BE2C (cell line): Measurements from ENCODE around the gene ADAMTSL2.

Experiments
- DNase-seq: peaks from one replicate; pipeline ENCODE4 v3.0.0-alpha.2; 2020
- H3K27me3 ChIP-seq: fragments of 250-450 bp; sonication (Bioruptor Pico); 2 replicates; pipeline ENCODE4 v1.5.1; 2020; ENCODE audit warnings: mild to moderate bottlenecking
- H3K36me3 ChIP-seq: fragments of 250-450 bp; sonication (Bioruptor Pico); 2 replicates; pipeline ENCODE4 v1.5.1; 2020; ENCODE audit warnings: mild to moderate bottlenecking
- H3K4me1 ChIP-seq: fragments of 250-450 bp; sonication (Bioruptor Pico); 2 replicates; pipeline ENCODE4 v1.5.1; 2020
- H3K4me3 ChIP-seq: 2 replicates; pipeline ENCODE4 v1.5.1; 2011; ENCODE audit warnings: low read depth, low read length
- H3K9me3 ChIP-seq: fragments of 250-450 bp; sonication (Bioruptor Pico); 2 replicates; pipeline ENCODE4 v1.5.1; 2020
- TF ChIP-seq, protein P1 (sequence below): IDR thresholded peaks from 2 replicates; pipeline ENCODE4 v1.5.1; 2012; ENCODE audit warnings: mild to moderate bottlenecking, low read depth, low read length

ADAMTSL2 gene

DNA sequence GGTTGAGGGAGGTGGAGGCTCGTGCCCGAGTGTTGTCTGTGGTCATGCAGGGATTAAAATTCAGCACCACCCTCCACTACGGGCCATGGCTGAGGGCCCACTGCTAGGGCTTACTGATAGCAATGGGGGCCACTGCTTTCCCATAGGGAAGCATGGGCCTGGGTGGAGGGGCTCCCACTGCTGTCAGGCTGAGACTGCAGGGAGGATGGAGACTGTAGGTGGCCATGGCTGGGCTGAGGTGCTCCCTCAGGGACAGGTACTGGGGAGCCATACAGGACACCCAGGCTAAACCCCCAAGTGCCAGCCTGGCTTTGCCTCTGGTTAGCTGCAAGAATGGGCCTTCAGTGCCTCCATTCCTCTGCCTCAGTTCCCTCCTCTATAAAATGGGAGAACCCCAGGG lies 48.6 kb downstream of the ADAMTSL2 start:
- TF ChIP-seq, protein P1, sequence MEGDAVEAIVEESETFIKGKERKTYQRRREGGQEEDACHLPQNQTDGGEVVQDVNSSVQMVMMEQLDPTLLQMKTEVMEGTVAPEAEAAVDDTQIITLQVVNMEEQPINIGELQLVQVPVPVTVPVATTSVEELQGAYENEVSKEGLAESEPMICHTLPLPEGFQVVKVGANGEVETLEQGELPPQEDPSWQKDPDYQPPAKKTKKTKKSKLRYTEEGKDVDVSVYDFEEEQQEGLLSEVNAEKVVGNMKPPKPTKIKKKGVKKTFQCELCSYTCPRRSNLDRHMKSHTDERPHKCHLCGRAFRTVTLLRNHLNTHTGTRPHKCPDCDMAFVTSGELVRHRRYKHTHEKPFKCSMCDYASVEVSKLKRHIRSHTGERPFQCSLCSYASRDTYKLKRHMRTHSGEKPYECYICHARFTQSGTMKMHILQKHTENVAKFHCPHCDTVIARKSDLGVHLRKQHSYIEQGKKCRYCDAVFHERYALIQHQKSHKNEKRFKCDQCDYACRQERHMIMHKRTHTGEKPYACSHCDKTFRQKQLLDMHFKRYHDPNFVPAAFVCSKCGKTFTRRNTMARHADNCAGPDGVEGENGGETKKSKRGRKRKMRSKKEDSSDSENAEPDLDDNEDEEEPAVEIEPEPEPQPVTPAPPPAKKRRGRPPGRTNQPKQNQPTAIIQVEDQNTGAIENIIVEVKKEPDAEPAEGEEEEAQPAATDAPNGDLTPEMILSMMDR: no peak
- Histone ChIP-seq H3K4me3 (no peak overlapping the region), H3K4me1 (peaks cover 76% of the 10 kb centered on the region), H3K9me3 (no peaks in the 10 kb centered on the region), H3K36me3 (peaks cover 14% of the 10 kb centered on the region), H3K27me3 (no peaks in the 10 kb centered on the region)
- no peak for DNase-seq

GRCh38 chr9:133583586-133583985 lies 49.1 kb downstream of the ADAMTSL2 start:
- peak; percentile 82 for DNase-seq
- TF ChIP-seq, protein P1: peak; percentile 14; the same call in 1 of the 2 replicates
- Histone ChIP-seq H3K4me3 (no peak overlapping the region; the same call in 1 of the 2 replicates), H3K4me1 (peaks cover 76% of the 10 kb centered on the region), H3K36me3 (peaks cover 9% of the 10 kb centered on the region), H3K9me3 (no peaks in the 10 kb centered on the region), H3K27me3 (no peaks in the 10 kb centered on the region)

DNA sequence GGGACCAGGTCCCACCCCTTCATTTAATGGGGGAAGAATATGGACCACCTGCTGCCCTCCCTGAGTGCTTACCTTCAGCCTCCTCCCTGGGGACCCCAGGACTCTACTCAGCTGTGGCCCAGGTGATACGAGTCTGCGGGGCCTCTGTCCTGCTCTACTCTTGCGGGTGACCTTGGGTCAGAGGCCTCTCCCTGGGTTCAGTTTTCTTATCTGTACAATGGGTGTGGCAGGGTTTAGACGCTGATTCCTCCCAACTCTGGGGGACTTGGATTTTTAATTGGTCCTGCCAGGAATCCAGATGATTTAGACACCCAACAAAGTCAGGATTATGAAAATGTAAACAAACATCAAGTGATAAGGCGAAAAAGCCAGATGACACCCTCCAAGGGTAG lies 49.7 kb downstream of the ADAMTSL2 start:
- no peak overlapping the region; the same call in 1 of the 2 replicates for H3K4me3 ChIP-seq
- TF ChIP-seq, protein P1: no peak
- H3K36me3 ChIP-seq: peaks cover 4% of the 10 kb centered on the region; the same call in 1 of the 2 replicates
- H3K9me3 ChIP-seq: no peaks in the 10 kb centered on the region
- peaks cover 76% of the 10 kb centered on the region for H3K4me1 ChIP-seq
- no peaks in the 10 kb centered on the region for H3K27me3 ChIP-seq
- no peak for DNase-seq

DNA sequence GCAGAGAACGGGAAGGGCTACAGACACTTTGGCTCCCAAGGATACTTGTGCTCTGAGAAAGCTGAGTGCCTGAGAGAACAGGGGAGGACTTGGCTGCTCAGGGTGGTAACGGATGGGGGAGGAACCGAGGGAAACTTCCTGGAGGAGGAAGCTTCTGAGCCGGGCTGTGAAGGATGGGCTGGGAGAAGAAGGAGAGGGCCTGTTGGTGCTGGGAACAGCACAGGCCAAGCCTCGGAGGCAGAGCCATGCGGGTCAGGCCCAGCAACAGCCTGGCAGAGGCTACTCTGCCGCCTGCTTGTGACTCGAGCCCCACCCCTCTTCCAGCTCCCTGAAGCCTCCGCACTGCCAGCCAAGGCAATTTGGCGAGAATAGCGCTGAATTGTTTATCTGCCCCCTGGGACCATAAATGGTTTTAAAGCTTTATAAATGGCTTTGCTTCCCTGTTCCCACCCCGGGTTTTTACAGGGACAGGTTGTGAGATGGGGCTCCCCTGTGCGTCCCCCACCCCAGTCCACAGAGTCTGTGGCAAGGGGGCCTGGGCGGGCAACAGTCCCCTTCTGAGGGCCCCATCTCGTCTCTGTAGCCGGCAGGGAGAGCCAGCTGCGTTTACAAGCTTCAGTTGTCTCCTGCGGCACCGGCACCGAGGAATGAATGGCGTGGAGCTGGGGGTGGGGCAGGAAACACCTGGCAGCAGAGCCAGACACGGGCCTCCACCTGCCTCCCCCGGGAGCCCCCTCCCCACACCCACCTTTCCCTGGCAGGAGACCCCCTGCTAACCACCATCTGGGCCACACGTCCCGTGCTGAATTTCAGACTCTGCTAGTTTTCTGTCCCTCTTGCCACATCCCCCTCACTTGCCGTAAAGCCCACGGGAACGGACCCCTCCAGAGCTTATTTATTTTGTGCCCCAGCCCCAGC lies 50.3 kb downstream of the ADAMTSL2 start:
- TF ChIP-seq, protein P1: no peak
- DNase-seq: peak; percentile 83
- H3K36me3 ChIP-seq: no peaks in the 10 kb centered on the region
- no peaks in the 10 kb centered on the region for H3K27me3 ChIP-seq
- H3K4me3 ChIP-seq: peak overlapping the region; percentile 48
- H3K4me1 ChIP-seq: peaks cover 73% of the 10 kb centered on the region
- H3K9me3 ChIP-seq: no peaks in the 10 kb centered on the region

DNA sequence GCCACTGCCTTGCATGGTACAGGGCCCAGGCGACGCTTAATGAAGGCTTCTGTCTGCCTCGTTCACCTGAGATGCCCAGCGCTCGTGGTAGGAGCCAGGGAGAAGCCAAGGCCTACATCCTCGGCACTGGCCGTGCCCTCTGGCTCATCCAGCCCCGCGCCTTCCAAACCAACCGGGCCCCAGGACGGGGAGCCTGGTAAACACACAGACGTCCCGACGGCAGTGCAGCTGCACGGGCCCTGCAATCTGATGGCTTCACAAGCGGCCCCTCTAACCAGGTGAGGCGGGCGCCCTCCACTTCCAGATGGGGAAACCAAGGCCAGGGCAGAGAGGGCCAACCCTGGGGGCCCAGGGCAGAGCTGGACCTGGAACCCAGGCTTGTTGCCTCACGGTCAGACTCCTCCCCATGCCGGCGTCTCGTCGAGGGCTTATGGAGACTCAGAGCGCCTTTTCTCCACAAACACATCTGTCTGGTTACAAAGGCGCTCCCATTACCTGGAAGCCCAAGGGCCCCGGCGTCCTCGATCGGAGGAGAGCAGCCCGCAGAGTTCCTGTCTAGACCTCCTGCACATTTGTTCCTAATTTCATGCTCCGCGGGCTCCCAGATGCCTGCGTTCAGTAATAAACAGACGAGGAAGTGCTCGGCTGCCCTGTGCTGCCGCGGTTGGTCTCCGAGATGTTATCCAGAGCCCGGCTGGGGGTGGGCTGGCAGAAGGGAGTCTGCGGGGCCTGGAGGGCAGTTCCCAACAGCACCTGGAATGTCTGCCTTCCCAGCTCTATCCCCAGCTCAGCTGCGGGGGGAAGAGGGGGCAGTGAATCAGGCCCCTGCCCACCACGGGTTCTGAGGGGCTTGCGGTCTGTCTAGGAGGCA lies 51.2 kb downstream of the ADAMTSL2 start:
- no peaks in the 10 kb centered on the region for H3K27me3 ChIP-seq
- no peaks in the 10 kb centered on the region for H3K36me3 ChIP-seq
- peaks cover 64% of the 10 kb centered on the region for H3K4me1 ChIP-seq
- peak; percentile 96 for DNase-seq
- peak overlapping the region; percentile 48 for H3K4me3 ChIP-seq
- TF ChIP-seq, protein P1: no peak
- H3K9me3 ChIP-seq: no peaks in the 10 kb centered on the region
